Glomerular visceral epithelial cell (primary cell): ENCODE results near the gene MRAS.
"Not testable (repeated sequence)": the region's sequence is repeated elsewhere in the genome, so short reads cannot be mapped to it uniquely, and the experiment has no call there.

ENCODE experiments used
- DNase-seq: peaks from one replicate; pipeline ENCODE4 v3.0.0-alpha.2; 2016; ENCODE audit errors: extremely low spot score

Gene MRAS

GRCh38 chr3:138418601-138419206, 70.3 kb downstream of the MRAS start:
- DNase-seq, result no peak

DNA sequence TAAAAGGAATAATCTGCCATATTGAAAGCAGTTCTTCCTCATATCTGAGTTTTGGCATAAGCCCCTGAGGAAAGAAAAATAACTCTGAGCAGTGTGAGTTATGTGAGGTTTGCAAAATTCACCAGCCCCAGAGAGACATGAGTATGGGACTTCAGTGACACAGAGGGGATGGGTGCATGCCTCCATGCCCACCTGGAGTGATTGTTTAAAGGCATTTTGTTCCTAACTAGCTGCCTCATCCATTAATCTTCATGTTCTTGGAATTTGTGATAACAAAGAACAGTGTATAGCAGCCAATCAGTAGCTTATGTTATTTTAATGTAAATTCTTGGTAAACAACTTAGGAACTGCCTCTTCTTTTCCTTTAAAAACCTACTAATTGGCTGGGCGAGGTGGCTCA, 74.9 kb downstream of the MRAS start:
- DNase-seq, result no peak

GRCh38 chr3:138424323-138424722, 75.9 kb downstream of the MRAS start:
- no peak for DNase-seq

DNA sequence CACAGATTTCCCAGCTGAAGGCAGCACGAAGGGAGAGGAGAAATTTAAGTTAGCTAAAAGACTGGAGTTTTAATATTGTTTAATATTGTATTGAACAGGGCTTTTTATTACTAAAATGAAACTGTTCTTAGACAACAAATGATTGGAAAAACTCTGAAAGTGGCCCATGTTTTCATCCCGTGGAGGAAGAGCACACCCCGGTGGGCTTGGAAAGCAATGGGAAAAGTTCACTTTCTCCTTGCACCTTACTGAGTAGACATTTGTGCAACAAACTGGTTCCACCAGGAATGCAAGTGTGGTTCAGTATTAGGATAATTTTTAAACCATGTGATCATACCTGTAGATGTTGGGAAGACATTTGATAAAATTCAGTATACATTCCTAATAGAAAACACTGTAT, 77.8 kb downstream of the MRAS start:
- no peak for DNase-seq

- not testable (repeated sequence) for DNase-seq
Observed at GRCh38 chr3:138426754-138427153, 78.4 kb downstream of the MRAS start.

DNA sequence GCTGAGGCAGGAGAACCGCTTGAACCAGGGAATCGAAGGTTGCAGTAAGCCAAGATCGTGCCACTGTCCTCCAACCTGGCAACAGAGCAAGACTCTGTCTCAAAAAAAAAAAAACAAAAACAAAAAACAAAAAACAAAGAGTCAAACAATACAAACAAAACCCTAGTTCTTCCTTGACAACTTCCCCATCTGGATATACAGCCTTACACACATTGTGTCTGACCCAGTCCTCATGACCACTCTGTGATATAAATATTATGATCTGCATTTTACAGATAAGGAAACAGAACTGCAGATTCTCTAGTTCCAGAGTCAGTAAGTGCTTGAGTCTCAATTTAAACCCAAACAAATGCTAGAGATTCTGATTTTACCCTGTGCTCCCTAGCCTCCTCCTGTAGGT, 81.3 kb downstream of the MRAS start:
- DNase-seq, result no peak

- DNase-seq, result no peak
Observed at GRCh38 chr3:138432576-138433240, 84.3 kb downstream of the MRAS start.

- no peak for DNase-seq
Observed at GRCh38 chr3:138433892-138434275, 85.5 kb downstream of the MRAS start.

DNA sequence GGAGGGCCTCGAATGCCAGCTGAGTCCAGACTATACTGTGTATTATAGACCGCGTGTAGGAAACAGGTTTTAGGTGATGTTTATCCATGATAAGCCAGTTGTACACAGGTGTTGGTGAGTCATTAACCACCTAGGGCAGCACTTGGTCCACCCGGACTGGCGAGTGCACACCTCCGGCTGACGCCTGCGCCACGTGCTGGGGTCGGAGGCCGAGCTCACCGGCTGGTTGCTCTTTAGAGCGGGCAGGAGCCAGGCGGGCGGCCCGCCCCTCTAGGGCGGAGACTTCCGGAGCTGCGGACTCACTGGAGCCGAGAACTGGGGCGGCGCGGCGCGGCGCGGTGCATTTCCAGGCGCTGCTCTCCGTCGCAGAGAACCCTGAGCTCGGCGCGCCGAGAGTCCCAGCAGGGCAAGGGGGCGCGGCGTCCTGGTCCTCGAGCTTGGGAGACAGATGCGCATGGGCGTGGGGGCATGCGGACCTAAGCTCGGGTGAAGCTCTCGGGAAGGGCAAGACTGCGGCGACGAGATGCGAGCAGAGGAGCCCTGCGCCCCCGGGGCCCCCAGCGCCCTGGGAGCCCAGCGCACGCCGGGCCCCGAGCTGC, 86.0 kb downstream of the MRAS start, which contains the start of gene ESYT3:
TSS of gene ESYT3 (plus strand) at position 341 of the 599 bp plus-strand sequence. CDS start at position 524, 183 bp downstream.
- DNase-seq, result peak; percentile 41

GRCh38 chr3:138434875-138435772, 86.7 kb downstream of the MRAS start:
- DNase-seq, result no peak

DNA sequence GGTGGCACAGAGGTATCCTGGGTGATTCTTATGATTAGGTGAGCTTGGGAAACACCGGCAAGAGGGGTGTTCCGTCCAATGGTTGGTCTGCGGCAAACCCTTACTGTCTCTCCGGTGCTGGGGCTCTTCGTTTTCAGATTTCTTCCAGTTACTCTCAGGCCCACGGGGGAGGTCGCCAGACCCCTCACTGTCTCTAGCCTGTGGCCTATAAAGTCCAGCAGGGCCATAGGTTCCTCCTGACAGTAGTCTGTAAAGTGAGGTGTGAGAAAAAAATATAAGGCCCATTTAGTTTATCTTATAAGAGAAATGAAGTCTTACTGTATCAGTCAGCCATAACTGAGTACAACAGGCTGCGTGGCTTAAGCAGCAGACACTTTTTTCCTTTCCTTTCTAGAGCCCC, 87.5 kb downstream of the MRAS start:
- no peak for DNase-seq

DNA sequence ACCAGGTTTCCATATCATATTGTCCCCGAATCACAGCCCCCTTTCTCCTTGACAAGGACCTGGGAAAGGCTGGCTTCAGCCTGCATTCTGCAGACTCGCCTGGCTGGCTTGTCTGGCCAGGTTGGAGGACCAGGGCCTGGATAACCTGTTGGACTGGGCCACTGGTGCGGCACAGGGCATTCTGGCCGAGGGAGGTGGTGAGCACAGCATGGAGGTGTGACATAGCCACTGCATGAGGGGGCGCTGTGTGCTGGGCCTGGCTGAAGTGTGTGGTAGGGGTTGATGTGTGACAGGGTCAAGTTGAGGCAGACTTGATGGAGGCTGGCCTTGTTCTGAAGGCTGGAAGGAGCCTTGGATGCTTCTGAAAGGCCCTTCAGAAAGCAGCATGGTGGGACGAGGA, 88.9 kb downstream of the MRAS start:
- no peak for DNase-seq

- DNase-seq, result no peak
Observed at GRCh38 chr3:138438896-138439295, 90.5 kb downstream of the MRAS start.

- no peak for DNase-seq
Observed at GRCh38 chr3:138439646-138440045, 91.3 kb downstream of the MRAS start.

DNA sequence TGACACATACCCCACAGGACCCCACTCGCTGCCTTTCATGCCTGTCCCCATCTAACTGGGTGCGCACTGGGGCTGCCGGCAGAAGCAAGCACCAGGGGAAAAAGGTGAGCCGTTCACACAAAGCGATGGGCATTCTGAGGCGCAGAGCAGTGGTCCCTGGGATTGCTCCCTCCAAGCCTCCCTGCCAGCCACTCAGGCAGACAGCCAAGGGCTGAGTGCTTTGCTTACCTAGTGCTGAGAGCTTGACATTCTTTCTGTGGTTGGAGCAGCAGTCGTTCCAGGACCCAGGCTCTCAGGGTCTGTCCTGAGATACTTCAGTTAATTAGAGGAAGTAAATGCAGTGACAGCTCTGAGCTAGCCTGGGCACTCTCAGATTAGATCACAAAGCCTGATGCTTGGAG, 91.7 kb downstream of the MRAS start:
- peak; percentile 39 for DNase-seq

DNA sequence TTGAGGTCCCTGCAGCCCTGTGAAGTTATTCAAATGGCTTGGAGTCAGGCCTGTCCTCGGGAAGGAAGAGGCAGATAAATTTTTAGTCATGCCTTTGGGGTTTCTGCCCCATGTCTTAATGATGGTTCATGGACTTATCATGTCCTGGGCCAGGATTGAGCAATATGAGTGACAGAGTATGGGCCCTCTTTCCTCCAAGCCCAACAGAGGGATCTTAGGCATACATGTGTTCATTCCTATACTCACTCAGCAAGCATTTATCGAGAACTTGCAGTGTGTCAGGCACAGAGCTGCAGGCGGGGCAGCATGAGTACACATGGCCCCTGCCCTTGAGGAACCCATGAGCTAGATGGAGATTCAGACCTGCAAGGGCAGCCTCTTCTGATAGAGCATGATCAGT, 92.2 kb downstream of the MRAS start:
- no peak for DNase-seq

DNA sequence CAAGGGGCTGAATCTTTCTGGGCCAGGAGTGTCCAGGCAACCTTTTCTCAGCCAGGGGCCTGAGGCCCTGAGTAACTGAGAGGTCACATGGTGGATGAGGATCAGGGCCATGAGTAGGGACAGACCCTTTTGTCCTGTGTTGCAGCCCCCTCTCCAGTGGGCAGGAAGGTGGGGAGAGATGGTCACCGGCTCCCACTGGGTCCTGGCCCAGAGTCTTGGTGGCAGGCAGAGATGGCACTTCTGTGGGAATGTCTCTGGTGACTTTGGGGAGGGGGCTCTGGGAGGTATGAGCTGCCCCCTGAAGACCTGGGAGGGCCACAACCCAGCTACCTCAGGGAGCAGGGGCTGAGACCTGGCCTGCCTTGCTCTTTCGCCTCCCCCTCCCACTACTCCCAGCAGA, 92.9 kb downstream of the MRAS start:
- DNase-seq, result no peak

- DNase-seq, result peak; percentile 45
Observed at GRCh38 chr3:138441742-138442141, 93.4 kb downstream of the MRAS start.

GRCh38 chr3:138442433-138442832, 94.1 kb downstream of the MRAS start:
- peak; percentile 63 for DNase-seq

DNA sequence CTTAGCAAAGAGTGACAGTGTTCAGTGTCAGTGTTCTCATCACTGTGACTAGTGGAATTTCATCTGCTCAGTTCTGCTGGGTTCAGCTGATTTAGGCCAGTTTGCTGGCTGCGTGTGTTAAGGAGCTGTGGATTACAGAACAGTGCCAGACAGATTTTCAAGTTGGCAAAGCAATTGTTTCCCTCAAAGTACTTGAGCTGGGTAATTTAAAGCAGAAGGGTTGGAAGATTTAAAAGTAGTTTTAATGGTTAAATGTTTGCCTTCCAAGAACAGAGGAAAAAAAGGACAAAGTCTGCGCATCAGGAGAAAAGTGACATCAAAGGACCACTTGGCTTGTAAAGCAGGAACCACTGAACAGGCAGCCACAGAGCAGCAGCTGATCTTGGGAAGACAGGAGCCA, 94.7 kb downstream of the MRAS start:
- DNase-seq, result no peak

GRCh38 chr3:138443521-138444503, 95.4 kb downstream of the MRAS start:
- DNase-seq, result no peak
